Astrocyte of the hippocampus (primary cell): ENCODE results near the gene DPH7.
"Not testable (repeated sequence)": the region's sequence is repeated elsewhere in the genome, so short reads cannot be mapped to it uniquely, and the experiment has no call there.

Experiments used
- DNase-seq: peaks from one replicate; pipeline ENCODE4 v3.0.0; 2011; ENCODE audit warnings: low read depth, low spot score

DPH7 gene

GRCh38 chr9:137519553-137519952 lies 59.2 kb downstream of the DPH7 start:
- DNase-seq = no peak

- not testable (repeated sequence) for DNase-seq
Measured at GRCh38 chr9:137518661-137519459, 59.9 kb downstream of the DPH7 start.

GRCh38 chr9:137516144-137516917 lies 62.4 kb downstream of the DPH7 start:
- no peak for DNase-seq

GRCh38 chr9:137515338-137515724 lies 63.4 kb downstream of the DPH7 start:
- no peak for DNase-seq

- DNase-seq = no peak
Measured at GRCh38 chr9:137514691-137515337, 63.9 kb downstream of the DPH7 start.

- not testable (repeated sequence) for DNase-seq
Measured at GRCh38 chr9:137513801-137514570, 64.7 kb downstream of the DPH7 start.

- DNase-seq = not testable (repeated sequence)
Measured at GRCh38 chr9:137513136-137513535, 65.6 kb downstream of the DPH7 start.

- DNase-seq = no peak
Measured at GRCh38 chr9:137511758-137512463, 66.8 kb downstream of the DPH7 start.

- DNase-seq = not testable (repeated sequence)
Measured at GRCh38 chr9:137511126-137511525, 67.6 kb downstream of the DPH7 start.

- DNase-seq = no peak
Measured at GRCh38 chr9:137509198-137509597, 69.5 kb downstream of the DPH7 start.

GRCh38 chr9:137506702-137507171 lies 72.0 kb downstream of the DPH7 start:
- no peak for DNase-seq

- DNase-seq = no peak
Measured at GRCh38 chr9:137506274-137506673, 72.5 kb downstream of the DPH7 start.

GRCh38 chr9:137505421-137506140 lies 73.1 kb downstream of the DPH7 start:
- DNase-seq = no peak
